Fibroblast of skin of left biceps (primary cell): ENCODE measurements around the gene NDUFC2.
"Not testable (repeated sequence)": the region's sequence is repeated elsewhere in the genome, so short reads cannot be mapped to it uniquely, and the experiment has no call there.

Experiments used
- DNase-seq, 2 experiments: peaks; one replicate each; pipeline ENCODE4 v3.0.0-alpha.2; 2013; ENCODE audit warnings: low read depth in 2 of 2

The NDUFC2 gene

DNA sequence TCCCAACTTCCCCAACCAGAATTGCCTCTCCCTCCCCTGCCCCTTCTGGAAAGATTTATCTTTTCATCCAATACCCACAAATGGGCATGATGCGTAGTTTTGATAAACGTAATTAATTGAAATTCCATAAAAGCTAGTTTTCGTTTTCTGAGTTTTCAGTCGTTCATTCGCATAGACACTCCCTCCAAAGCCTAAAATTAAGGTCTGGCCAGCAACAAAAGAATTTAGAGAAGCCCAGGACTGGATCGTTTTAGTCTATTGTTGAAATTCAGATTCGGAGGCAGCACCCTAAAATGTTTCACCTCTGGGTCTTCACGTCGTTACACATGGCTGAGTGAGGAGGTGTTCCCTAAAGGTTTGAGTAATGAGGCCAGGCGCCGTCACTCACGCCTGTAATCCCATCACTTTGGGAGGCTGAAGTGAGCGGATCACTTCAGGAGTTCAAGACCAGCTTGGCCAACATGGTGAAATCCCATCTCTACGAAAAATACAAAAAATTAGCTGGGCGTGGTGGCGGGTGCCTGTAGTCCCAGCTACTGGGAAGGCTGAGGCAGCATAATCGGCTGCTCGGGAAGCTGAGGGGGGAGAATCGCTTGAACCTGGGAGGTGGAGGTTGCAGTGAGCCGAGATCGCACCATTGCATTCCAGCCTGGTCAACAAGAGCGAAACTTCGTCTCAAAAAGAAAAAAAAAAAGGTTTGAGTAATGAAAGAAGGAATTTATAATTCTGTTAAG is 589 bp upstream of the NDUFC2 start:
- no peak for DNase-seq

DNA sequence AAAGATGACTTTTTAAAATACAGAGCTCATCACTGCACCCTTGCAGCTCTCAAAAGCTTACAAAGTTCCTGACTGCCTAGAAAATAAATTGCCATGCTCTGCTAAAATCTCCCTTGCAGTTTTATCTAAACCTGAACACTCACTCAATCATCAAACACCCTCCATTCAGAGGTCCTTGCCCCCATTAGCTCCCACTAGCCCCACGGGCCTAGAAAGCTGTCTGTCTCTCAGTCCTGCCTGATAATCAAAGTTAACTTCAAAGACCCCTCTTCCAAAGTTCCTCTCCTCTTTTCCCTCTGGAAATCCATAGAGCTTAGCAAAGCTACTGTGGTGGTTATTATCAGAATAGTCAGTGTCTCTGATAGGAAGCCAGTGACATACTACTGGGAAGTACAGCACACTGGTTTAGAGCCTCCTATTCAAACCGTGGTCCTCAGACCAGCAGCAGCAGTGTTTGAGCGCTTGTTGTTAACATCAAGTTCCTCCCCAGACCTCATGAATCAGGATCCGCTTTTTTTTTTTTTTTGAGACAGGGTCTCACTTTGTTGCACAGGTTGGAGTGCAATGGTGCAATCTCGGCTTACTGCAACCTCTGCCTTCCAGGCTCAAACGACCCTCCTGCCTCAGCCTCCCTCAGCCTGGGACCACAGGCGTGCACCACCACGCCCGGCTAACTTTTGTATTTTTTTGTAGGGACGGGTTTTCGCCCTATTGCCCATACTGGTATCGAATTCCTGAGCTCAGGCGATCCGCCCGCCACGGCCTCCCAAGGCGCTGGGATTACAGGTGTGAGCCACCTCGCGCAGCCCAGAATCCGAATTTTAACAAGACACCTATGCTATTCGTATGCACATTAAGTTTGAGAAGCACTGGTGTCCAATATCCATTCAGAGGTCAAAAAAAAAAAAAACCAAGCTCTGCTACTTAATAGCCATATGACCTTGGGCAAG is 1.2 kb downstream of the NDUFC2 start:
- no peak for DNase-seq

DNA sequence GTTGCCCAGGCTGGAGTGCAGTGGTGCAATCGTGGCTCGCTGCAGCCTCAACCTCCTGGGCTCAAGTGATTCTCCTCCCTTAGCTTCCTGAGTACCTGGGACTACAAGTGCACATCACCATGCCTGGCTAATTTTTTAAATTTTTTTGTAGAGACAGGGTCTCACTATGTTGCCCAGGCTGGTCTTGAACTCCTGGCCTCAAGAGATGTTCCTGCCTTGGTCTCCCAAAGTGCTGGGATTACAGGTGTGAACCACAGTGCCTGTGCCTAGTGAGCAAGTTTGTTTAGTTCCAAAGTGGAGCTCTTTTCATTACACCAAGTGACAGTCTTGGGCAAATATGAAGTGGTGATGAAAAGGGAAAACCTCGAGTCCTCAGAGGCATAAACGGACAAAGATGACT is 2.1 kb downstream of the NDUFC2 start:
- not testable (repeated sequence) for DNase-seq

DNA sequence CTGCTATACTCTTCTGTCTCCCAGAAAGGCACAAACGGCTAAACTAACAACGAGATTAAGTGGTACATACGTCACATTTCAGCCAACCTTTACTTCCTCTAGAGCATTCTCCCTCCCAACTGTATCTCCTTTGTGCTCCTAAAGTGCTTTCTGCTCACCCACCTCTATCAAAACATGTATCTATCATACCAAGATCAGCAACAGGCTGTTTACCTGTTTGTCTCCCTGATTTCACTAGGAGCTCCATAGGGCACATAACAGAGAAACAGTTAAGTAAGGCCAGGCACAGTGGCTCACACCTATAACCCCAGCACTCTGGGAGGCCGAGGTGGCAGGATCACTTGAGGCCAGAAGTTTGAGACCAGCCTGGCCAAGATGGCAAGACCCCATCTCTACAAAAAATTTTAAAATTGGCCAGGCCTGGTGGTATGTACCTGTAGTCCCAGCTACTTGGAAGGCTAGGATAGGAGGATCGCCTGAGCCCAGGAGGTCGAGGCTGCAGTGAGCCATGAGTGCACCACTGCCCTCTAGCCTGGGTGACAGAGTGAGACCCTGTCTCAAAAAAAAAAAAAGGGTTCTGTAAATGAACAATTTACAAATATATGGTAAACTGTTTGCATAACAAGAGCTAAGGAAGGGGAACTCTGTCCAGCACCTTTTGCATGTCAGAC is 2.8 kb downstream of the NDUFC2 start:
- DNase-seq, result no peak

DNA sequence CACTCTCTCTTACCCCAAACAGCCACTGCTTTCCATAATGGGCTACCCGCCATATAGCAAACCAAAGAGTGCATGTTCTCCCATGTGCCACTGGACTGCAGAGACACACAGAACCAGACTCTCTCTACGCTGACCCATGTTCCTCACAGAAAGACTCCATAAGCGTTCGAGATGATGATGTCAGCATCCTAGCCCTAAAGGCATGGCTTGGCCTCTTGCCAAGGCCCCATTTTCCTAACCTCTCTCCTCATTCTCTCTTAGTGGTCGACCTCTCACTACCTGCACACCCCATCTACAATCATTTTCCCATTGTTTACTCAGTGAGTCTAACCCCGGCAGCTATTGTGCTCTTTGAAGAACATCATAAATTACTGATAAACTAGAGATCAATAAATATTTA is 4.9 kb downstream of the NDUFC2 start:
- no peak for DNase-seq

DNA sequence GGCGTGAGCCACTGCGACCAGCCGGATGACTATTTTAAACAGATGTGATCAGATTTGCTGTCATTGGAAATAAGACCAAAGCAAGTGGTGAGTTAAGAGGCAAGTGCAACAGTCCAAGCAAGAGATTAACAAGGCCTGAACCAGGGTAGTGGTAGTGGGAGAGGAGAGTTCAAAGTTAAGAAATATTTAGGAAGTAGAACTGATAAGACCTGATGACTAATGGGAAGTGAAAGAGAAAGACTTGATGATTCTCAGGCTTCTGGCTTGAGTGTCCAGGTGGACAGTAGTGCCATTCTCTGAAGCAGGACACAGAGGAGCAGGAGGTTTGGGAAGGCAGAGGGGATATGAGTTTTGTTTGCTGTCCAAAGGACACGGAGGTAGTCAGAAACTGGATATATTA is 7.2 kb downstream of the NDUFC2 start:
- no peak for DNase-seq

DNA sequence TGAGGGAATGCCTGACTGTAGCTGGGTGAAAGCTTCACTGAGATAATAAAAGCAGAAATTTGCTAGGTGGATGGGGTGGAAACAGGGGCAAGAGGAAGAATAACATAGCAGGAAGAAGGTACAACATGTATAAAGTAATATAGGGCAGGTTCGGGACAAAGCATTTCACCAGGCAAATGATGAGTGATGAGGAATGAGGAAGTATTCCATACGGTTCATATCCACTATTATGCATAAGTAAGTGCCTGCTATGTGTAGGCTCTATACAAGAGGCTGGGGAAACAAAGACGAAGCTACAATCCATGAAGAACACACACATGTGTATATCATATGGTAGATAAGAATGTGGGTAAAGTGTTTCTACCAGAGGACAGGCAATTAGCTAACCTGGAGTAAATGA is 7.9 kb downstream of the NDUFC2 start:
- DNase-seq, result no peak

DNA sequence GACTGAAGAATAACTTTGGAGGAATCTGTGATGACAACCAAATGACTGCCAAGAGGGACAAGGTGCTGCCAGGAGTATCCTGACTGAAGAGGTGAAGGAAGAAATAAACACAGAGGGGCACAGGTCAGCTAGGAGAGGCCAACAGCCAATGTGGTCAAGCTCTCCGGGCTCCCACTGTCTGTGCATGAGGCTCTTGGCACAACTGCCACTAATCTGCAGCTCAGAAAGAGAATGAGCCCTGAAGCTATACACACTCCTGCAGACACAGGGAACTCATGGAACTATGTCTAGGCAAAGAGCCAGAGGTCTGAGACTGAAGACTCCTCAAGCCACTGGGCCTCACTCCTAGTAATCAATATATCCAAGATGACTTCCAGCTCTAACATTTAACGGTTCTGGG is 9.0 kb downstream of the NDUFC2 start:
- no peak for DNase-seq

DNA sequence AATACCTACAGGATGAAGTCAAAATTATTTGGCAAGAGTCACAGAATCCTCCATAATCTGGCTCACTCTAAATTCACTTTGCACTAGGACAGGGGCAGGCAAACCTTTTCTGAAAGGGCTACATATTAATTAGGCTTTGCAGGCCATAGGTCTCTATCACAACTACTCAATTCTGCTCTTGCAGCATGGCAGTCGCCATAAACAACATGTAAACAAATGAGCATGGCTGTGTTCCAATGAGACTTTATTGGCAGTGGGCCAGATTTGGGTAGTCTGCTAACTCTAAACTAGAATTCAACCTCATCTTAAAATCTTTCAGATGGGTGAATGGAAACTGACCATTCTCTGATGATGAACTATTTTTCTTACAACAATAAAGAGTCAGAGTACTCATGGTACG is 10.2 kb downstream of the NDUFC2 start:
- no peak for DNase-seq

DNA sequence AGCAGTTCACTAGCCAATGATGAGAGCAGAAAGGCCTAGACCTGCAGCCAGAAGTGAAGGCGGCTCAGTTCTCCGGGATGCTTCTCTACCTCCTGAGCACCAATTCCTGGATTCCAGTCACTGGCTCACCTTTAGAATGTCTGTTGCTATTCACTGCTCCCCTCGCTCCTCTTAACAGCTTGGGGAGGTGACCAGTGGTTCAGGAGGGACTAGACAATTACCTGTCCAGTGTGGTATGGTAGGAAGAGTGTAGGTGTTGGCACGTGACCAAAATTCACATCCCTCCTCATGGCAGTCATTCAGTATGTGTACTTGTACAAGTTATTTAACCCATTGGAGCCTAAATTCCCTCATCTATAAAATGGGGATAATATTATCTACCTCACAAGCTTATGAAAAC is 12.0 kb downstream of the NDUFC2 start:
- DNase-seq, result no peak

DNA sequence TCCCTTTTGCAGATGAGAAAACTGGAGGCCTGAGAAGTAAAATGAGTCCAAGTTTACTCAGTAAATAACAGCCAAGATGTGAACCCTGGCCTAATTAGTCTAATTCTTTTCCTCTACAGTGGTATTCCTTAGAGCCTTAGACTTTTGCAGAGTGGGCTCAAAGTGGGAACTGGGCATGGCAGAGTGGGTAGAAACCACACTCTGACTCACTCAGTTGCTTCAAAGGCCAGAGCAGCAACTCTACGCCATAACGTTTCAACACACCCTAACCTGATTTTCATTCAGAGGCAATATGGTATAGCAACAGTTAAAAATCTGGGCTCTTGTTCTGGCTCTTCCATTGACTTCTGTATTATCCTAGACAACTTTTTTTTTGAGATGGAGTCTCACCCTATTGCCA is 13.2 kb downstream of the NDUFC2 start:
- no peak for DNase-seq

DNA sequence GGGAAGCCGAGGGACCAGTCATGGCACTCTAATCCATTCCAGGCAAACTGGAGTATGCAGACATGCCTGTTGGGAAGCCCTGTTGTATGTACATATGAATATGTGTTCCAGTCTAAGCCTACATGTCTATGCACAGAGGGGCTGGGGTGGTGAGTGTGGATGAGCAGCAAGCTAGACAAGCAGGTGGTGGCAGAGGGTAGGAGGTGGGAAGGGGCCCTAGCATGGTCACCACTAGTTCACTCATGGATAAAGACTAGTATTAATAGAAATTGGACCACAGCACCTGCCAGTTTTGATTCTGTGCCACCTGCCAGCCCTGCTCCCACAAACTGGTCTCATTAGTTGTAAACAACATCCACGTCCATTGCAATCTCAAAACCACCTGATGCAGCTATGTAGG is 14.5 kb downstream of the NDUFC2 start:
- DNase-seq, result no peak

DNA sequence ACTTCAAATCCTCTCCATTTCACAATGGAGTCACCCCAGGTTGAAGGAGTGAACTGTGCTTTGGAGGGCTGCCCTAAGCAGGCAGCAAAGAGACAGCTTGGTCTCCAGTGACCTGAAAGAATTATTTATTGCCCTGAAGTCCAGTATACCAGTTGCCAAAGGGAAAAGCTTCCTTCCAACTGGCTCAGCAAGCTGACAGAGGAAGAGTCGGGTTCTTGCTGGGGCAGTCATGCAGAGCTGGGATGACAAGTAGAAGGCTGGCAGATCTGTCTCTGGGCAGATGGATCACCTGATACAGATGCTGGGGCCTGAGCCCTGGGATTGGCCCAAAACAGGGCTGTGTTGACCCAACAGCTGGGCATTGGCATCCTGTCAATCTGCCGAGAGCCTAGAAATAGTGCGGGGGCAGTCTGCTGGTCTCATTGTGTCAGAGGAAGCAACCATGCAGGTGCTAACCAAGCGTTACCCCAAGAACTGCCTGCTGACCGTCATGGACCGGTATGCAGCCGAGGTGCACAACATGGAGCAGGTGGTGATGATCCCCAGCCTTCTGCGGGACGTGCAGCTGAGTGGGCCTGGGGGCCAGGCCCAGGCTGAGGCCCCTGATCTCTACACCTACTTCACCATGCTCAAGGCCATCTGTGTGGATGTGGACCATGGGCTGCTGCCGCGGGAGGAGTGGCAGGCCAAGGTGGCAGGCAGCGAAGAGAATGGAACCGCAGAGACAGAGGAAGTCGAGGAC is 16.1 kb downstream of the NDUFC2 start, which contains the start of gene THRSP:
Gene THRSP, plus strand, starts transcription at position 422 of the 742 bp plus-strand sequence. Its CDS starts 21 bp downstream, at position 443.
- no peak for DNase-seq

DNA sequence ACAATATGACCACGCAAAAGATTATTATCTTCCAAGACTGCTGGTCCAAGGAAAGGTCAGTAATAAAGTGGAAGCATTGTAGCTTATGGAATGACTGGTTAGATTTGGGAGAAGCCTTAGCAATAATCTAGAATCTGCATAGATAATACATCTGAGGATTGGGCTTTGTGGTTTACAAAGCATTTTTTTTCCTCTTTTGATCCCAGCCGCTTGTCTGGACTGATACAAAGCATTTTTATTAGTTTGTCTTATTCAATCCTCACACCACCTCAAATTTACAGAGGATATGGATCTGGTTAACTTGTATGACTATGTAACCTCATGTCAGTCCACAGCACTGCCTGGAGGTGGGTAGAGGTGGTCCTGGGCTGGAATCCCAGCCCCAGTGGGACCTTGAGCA is 17.0 kb downstream of the NDUFC2 start:
- no peak for DNase-seq

DNA sequence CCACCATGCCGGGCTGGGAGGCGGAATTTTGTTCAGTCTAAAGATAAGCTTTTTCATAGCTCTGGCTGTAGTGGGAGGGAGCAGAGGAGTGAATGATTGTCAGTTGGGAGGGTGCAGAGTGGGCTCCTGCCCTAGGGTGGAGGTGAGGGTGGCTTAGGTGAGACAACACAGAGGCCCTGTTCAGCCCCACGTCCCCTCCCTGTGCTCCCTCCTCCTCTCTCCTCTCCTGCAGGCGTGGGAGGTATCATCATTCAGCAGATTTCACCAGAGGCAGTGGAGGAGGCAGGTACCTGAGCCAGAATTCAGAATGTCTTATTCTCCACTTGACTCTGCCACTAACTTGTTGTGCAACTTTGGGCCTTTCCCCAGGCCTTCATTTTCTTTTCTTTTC is 17.7 kb downstream of the NDUFC2 start:
- DNase-seq, result no peak

DNA sequence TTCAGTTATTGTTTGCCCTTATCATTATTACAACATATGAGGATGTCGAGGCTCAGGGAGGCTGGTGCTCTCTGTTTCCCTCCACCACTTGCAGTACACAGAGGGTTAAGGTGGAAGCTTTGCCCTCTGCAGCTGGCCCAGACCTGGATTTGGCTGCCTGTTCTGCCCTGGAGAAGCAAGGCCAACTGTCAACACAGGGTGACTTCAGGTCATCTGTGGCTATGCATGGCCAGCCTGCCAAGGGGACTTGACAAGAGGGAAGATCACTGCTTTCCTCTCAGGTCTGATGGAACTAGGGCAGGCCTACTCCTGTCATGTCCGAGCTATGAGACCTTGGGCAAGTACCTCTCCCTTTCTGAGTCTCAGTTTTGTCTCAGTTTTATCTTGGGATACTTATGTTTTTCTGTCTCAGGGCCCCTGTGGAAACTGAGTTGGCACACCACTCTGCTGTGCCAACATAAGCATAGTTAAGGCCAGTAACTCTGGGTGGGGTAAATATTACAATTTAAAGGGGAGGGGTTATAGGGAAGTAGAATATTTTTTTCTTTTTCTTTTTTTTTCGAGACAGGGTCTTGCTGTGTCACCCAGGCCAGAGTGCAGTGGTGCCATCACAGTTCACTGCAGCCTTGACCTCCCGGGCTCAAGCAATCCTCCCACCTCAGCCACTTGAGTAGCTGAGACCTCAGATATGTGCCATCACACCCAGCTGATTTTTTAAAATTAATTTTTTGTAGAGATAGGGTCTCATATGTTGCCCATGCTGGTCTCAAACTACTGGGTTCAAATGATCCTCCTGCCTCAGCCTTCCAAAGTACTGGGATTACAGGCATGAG is 18.4 kb downstream of the NDUFC2 start:
- DNase-seq, result no peak

DNA sequence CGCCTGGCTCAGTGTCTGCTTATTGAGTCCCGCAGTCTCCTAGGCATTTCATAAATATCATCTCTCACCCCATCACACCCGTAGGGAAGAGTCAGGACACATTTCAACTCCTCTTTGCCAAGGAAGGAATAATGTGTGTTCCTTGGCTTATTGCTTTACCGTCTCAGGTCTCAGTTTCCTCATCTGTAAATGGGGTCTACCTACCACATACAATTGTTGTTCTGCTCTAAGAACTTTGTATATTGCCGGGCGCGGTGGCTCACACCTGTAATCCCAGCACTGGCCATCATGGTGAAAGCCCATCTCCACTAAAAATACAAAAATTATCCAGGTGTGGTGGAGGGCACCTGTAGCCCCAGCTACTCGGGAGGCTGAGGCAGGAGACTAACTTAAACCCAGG is 19.1 kb downstream of the NDUFC2 start:
- DNase-seq, result no peak

DNA sequence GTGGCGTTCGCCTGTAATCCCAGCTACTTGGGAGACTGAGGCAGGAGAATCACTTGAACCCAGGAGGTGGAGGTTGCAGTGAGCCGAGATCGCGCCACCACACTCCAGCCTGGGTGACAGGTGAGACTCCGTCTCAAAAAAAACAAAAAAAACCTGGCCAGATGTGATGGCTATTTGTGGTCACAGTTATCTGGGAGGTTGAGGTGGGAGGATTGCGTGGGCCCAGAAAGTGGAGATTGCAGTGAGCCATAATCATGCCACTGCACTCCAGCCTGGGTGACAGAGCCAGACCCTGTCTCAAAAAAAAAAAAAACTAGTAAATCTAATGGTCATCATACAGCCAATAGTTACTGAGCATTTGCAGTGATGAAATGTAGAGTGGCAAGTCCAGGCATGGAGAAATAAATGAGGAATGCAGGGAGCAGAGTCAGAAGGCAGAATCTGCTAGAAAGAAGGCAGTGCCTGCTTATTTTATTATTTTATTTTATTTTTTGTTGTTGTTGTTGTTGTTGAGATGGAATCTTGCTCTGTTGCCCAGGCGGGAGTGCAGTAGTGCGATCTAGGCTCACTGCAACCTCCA is 19.8 kb downstream of the NDUFC2 start:
- not testable (repeated sequence) for DNase-seq

DNA sequence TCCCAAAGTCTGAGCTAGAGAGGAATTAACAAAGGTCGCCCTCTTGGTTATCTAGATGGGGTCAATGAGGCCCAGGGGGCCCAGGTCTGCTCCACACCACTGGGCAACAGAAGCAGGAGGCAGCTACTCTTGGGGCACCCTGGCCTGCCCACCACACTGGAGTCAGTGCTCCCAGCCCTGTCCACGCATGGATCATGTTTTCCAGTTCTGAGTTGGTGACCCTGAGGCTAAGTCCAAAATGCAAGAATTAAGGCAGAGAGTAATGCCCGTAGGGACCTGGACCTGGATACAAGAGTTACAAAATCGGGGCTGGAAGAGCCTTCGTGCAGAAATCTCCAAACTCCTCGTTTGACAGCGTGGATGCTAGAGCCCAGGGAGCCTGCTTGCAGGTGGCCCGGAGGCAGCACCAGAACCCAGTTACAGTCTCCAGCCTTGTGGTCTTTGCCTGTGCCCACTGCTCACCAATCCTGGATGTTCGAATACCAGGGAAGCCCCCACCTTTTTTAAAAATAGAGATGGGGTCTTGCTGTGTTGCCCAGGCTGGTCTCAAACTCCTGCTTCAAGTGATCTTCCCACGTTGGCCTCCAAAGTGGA is 22.1 kb downstream of the NDUFC2 start:
- DNase-seq, result no peak

DNA sequence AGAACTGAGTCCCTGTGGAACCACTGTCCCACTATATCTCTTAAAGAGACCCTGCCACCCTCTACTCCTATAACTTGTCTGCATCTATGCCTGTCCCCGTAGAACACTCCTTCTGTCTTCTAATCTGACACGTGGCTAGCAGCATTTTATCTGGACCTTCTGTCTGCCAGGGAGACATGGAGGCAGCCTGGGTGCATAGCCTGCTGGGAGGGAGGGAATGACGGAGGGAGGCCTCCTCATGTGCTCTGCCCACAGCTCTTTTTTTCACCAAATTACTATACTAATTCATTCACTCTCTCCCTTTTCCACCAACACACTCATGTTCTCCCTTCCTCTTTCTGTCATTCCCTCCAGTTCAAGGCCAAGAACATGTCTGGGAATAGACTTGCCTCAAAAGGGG is 23.6 kb downstream of the NDUFC2 start:
- no peak for DNase-seq
